Measurements from ENCODE around the gene PNLIP.
A peak's percentile ranks its signal among the peaks of the same experiment; 100 is the strongest.

The PNLIP gene

GRCh38 chr10:116545756-116546155 is at the start of gene PNLIP:
Gene PNLIP, plus strand, starts transcription at chr10:116545931. Its CDS starts 162 bp downstream, at chr10:116546093.
- no peak for TF ChIP-seq CREB1 (IDR thresholded peaks at IDR 0.05; ENCODE audit: low read depth)
- TF ChIP-seq RAD21 (IDR thresholded peaks at IDR 0.05; ENCODE audit: low read depth): no peak
- no peak for TF ChIP-seq FOXM1 (IDR thresholded peaks at IDR 0.05; ENCODE audit: borderline replicate concordance, low read depth)
- no peak for TF ChIP-seq YY1 (IDR thresholded peaks at IDR 0.05; ENCODE audit: low read depth)
- TF ChIP-seq, protein P1, sequence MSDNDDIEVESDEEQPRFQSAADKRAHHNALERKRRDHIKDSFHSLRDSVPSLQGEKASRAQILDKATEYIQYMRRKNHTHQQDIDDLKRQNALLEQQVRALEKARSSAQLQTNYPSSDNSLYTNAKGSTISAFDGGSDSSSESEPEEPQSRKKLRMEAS (IDR thresholded peaks at IDR 0.05): no peak
- TF ChIP-seq NFIC (IDR thresholded peaks at IDR 0.05): no peak
- no peak for TF ChIP-seq TEAD4 (IDR thresholded peaks at IDR 0.05)
- TF ChIP-seq CEBPB (IDR thresholded peaks at IDR 0.05): no peak
- no peak for TF ChIP-seq ZBTB7A (IDR thresholded peaks at IDR 0.05; ENCODE audit: low read depth)
- TF ChIP-seq, protein P2, sequence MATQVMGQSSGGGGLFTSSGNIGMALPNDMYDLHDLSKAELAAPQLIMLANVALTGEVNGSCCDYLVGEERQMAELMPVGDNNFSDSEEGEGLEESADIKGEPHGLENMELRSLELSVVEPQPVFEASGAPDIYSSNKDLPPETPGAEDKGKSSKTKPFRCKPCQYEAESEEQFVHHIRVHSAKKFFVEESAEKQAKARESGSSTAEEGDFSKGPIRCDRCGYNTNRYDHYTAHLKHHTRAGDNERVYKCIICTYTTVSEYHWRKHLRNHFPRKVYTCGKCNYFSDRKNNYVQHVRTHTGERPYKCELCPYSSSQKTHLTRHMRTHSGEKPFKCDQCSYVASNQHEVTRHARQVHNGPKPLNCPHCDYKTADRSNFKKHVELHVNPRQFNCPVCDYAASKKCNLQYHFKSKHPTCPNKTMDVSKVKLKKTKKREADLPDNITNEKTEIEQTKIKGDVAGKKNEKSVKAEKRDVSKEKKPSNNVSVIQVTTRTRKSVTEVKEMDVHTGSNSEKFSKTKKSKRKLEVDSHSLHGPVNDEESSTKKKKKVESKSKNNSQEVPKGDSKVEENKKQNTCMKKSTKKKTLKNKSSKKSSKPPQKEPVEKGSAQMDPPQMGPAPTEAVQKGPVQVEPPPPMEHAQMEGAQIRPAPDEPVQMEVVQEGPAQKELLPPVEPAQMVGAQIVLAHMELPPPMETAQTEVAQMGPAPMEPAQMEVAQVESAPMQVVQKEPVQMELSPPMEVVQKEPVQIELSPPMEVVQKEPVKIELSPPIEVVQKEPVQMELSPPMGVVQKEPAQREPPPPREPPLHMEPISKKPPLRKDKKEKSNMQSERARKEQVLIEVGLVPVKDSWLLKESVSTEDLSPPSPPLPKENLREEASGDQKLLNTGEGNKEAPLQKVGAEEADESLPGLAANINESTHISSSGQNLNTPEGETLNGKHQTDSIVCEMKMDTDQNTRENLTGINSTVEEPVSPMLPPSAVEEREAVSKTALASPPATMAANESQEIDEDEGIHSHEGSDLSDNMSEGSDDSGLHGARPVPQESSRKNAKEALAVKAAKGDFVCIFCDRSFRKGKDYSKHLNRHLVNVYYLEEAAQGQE (IDR thresholded peaks at IDR 0.05; ENCODE audit: low read depth): no peak
- TF ChIP-seq EGR1 (IDR thresholded peaks at IDR 0.05): no peak
- no peak for TF ChIP-seq EP300 (IDR thresholded peaks at IDR 0.05; ENCODE audit: borderline replicate concordance)
- no peak for TF ChIP-seq TAF1 (IDR thresholded peaks at IDR 0.05; ENCODE audit: low read depth)
- TF ChIP-seq TCF12 (IDR thresholded peaks at IDR 0.05; ENCODE audit: low read depth): no peak
- no peak for TF ChIP-seq USF1 (IDR thresholded peaks at IDR 0.05)

GRCh38 chr10:116504786-116505185 is 40.9 kb upstream of the PNLIP start:
- TF ChIP-seq TEAD4 (IDR thresholded peaks at IDR 0.05) (no peak), USF1 (IDR thresholded peaks at IDR 0.05) (no peak), YY1 (IDR thresholded peaks at IDR 0.05; ENCODE audit: low read depth) (no peak), EP300 (IDR thresholded peaks at IDR 0.05; ENCODE audit: borderline replicate concordance) (no peak), FOXM1 (IDR thresholded peaks at IDR 0.05; ENCODE audit: borderline replicate concordance, low read depth) (no peak), EGR1 (IDR thresholded peaks at IDR 0.05) (no peak), RAD21 (IDR thresholded peaks at IDR 0.05; ENCODE audit: low read depth) (no peak), NFIC (IDR thresholded peaks at IDR 0.05) (no peak)
- TF ChIP-seq, protein P1 (IDR thresholded peaks at IDR 0.05): no peak

- TF ChIP-seq, protein P1 (IDR thresholded peaks at IDR 0.05): no peak
These were observed 35.2 kb upstream of the PNLIP start for GRCh38 chr10:116510565-116510964.

- TF ChIP-seq TEAD4 (IDR thresholded peaks at IDR 0.05): no peak
- no peak for TF ChIP-seq EGR1 (IDR thresholded peaks at IDR 0.05)
These were observed 34.4 kb upstream of the PNLIP start for GRCh38 chr10:116511365-116511764.

GRCh38 chr10:116521424-116522290 is 24.1 kb upstream of the PNLIP start:
- TF ChIP-seq CREB1 (IDR thresholded peaks at IDR 0.05; ENCODE audit: low read depth) (no peak), RAD21 (IDR thresholded peaks at IDR 0.05; ENCODE audit: low read depth) (peak; percentile 41; the same call in 1 of the 2 replicates)

- TF ChIP-seq FOXM1 (IDR thresholded peaks at IDR 0.05; ENCODE audit: borderline replicate concordance, low read depth) (no peak), EGR1 (IDR thresholded peaks at IDR 0.05) (no peak), CREB1 (IDR thresholded peaks at IDR 0.05; ENCODE audit: low read depth) (no peak), RAD21 (IDR thresholded peaks at IDR 0.05; ENCODE audit: low read depth) (no peak), TEAD4 (IDR thresholded peaks at IDR 0.05) (no peak), EP300 (IDR thresholded peaks at IDR 0.05; ENCODE audit: borderline replicate concordance) (no peak), CEBPB (IDR thresholded peaks at IDR 0.05) (no peak), TAF1 (IDR thresholded peaks at IDR 0.05; ENCODE audit: low read depth) (no peak), TCF12 (IDR thresholded peaks at IDR 0.05; ENCODE audit: low read depth) (no peak), YY1 (IDR thresholded peaks at IDR 0.05; ENCODE audit: low read depth) (no peak), ZBTB7A (IDR thresholded peaks at IDR 0.05; ENCODE audit: low read depth) (no peak), NFIC (IDR thresholded peaks at IDR 0.05) (no peak), USF1 (IDR thresholded peaks at IDR 0.05) (no peak)
- TF ChIP-seq, protein P1 (IDR thresholded peaks at IDR 0.05): no peak
- TF ChIP-seq, protein P2 (IDR thresholded peaks at IDR 0.05; ENCODE audit: low read depth): no peak
These were observed 22.8 kb upstream of the PNLIP start for GRCh38 chr10:116522803-116523381.

Data from Ishikawa (cell line).